GM12878 (cell line): Measurements from ENCODE around the gene ACVR1B. TPM values are rescaled to one million over a fixed set of nuclear protein-coding genes. Genes with fewer than 3 reads are reported as not detected.

ENCODE experiments used
- ATAC-seq: fragments of 200-7000 bp; cut with Tn5 transposase; 3 replicates; pipeline ENCODE4 v1.9.1; 2020; ENCODE audit warnings: mild to moderate bottlenecking, moderate library complexity
- BruUV-seq: library from RNA; stranded (reverse); fragments of 400-500 nt; replicated peaks from 2 replicates; lab custom pipeline; 2021; lab: Mats Ljungman, UMichigan
- CTCF ChIA-PET: fragments of 300-600 bp; sonication (Branson Sonifier 250); formaldehyde crosslinking; extraction: SDS; loops from one replicate; lab custom pipeline; 2021; ENCODE audit warnings: inconsistent platforms; lab: Yijun Ruan, JAX
- POLR2A ChIA-PET: fragments of 350-600 bp; formaldehyde crosslinking; extraction: SDS; loops from one replicate; lab custom pipeline; 2021; ENCODE audit warnings: inconsistent platforms; lab: Charles Lee
- RAD21 ChIA-PET: fragments of 300-600 bp; sonication (Branson Sonifier 250); formaldehyde crosslinking; loops from one replicate; lab custom pipeline; 2023; ENCODE audit warnings: antibody characterized with exemption; ENCODE audit not compliant: unreplicated experiment; lab: Charles Lee
- SMC1A ChIA-PET: fragments of 300-600 bp; sonication (Branson Sonifier 250); formaldehyde crosslinking; loops from one replicate; lab custom pipeline; 2023; ENCODE audit not compliant: unreplicated experiment, uncharacterized antibody; lab: Charles Lee
- DNase-seq: peaks from one replicate; pipeline ENCODE4 v3.0.0-alpha.2; 2011; ENCODE audit warnings: low read depth, low spot score
- FAIRE-seq: peaks from 3 replicates; lab custom pipeline; 2011; peaks lifted over from hg19 to GRCh38; lab: Jason Lieb, UNC
- H2AFZ ChIP-seq: 2 replicates; pipeline ENCODE4 v1.6.0; 2011; ENCODE audit warnings: low read depth, low read length, control low read depth; ENCODE audit not compliant: control insufficient read depth
- H3K27ac ChIP-seq: 2 replicates; pipeline ENCODE4 v1.5.1; 2011; ENCODE audit warnings: control low read depth; ENCODE audit not compliant: control insufficient read depth, insufficient read depth
- H3K27me3 ChIP-seq, 2 experiments: replicated peaks in 1 of 2; 2 replicates each; pipeline versions ENCODE4 v1.6.0 to v1.6.1; 2011; ENCODE audit warnings: low read length in 1 of 2; ENCODE audit not compliant: control insufficient read depth in 2 of 2, insufficient read depth in 2 of 2
- H3K36me3 ChIP-seq, 2 experiments: 2 replicates each; pipeline ENCODE4 v1.5.1; 2011; ENCODE audit warnings: low read length in 1 of 2; ENCODE audit not compliant: control insufficient read depth in 2 of 2, insufficient read depth in 2 of 2
- H3K4me1 ChIP-seq: 2 replicates; pipeline ENCODE4 v1.6.1; 2011; ENCODE audit warnings: mild to moderate bottlenecking, low read length, moderate library complexity, mixed read lengths; ENCODE audit not compliant: control insufficient read depth, insufficient read depth
- H3K4me2 ChIP-seq: 2 replicates; pipeline ENCODE4 v1.6.0; 2011; ENCODE audit warnings: control low read depth; ENCODE audit not compliant: control insufficient read depth, insufficient read depth
- H3K4me3 ChIP-seq: fragments of 200-600 bp; sonication (generic); 2 replicates; pipeline ENCODE4 v1.5.1; 2016
- H3K79me2 ChIP-seq: 2 replicates; pipeline ENCODE4 v1.6.0; 2011; ENCODE audit warnings: low read length; ENCODE audit not compliant: control insufficient read depth, insufficient read depth
- H3K9ac ChIP-seq: 2 replicates; pipeline ENCODE4 v1.8.0; 2011; ENCODE audit warnings: low read length, control low read depth, mixed read lengths; ENCODE audit not compliant: control insufficient read depth, insufficient read depth
- H3K9me3 ChIP-seq: replicated peaks from 3 replicates; pipeline ENCODE4 v1.5.1; 2011; ENCODE audit warnings: mild to moderate bottlenecking, low read length; ENCODE audit not compliant: control insufficient read depth, insufficient read depth
- H4K20me1 ChIP-seq: 2 replicates; pipeline ENCODE4 v1.6.0; 2011; ENCODE audit not compliant: control insufficient read depth, insufficient read depth
- BCL3 ChIP-seq: IDR thresholded peaks from 2 replicates; pipeline ENCODE4 v1.6.1; 2011; ENCODE audit warnings: borderline replicate concordance, low read depth, mild to moderate bottlenecking, moderate library complexity, low read length; ENCODE audit not compliant: insufficient read depth, poor library complexity, severe bottlenecking
- MLLT1 ChIP-seq: fragments of 450-650 bp; IDR thresholded peaks from 2 replicates; pipeline ENCODE4 v1.6.1; 2016; ENCODE audit warnings: mild to moderate bottlenecking
- WGBS: methylation state at CpG from one replicate; pipeline ENCODE4 v1.1.6; 2016; ENCODE audit warnings: low lambda C conversion rate; ENCODE audit not compliant: insufficient replicate concordance, insufficient coverage; ENCODE audit errors: missing lambda C conversion rate; 5-methylcytosine and 5-hydroxymethylcytosine counted together
- in situ Hi-C: fragments of 300-500 bp; cut with MboI; formaldehyde crosslinking; loops from 9 replicates; pipeline ENCODE4 v1.14.3; 2018; ENCODE audit warnings: mixed read lengths
- intact Hi-C: fragments of 100-400 bp; cut with micrococcal nuclease; formaldehyde crosslinking; loops from one replicate; pipeline ENCODE4 v1.14.2; 2022; ENCODE audit not compliant: unreplicated experiment
- polyA plus RNA-seq, 11 experiments: library from polyadenylated mRNA; depleted of rRNA in 4 of 11; unstranded in 6 of 11; stranded (reverse) in 5 of 11; fragments of >200 nt; fragmentation: Nextera tagmentation in 4 of 11; fragmentation: Illumina TruSeq in 1 of 11; extraction: Ambion mirVana in 4 of 11; extraction: Trizol in 1 of 11; gene quantifications; 1 replicate in 1 of 11; 2 replicates in 10 of 11; pipeline versions ENCODE4 v1.2.1 to v1.2.3, GENCODE V29; 2011 to 2016; ENCODE audit warnings: inconsistent platforms in 2 of 11, missing spikeins in 2 of 11, low read depth in 1 of 11
- total RNA-seq, 4 experiments: library from RNA; depleted of rRNA in 3 of 4; stranded (reverse); fragments of >200 nt in 3 of 4; fragmentation: Illumina TruSeq in 1 of 4; extraction: Trizol in 1 of 4; gene quantifications; 2 replicates each; pipeline versions ENCODE4 v1.2.1 to v1.2.3, GENCODE V29; 2013 to 2021

Gene ACVR1B
- total and polyA plus RNA-seq, 10 of the 15 experiments (the other 5 are each of a cell fraction or from before 2014, with no cell fraction given) = 0.02 to 0.69 (median 0.16) TPM; not detected in 2

GRCh38 chr12:52043386-52044212 is 92.1 kb downstream of the ACVR1B start:
- ChIA-PET RAD21 (interaction anchor here (0.8 to 1.3 kb wide), 3 partner anchors 11 to 39 kb away, joined by 4 to 5 read pairs (median 4); no protein-coding TSS in a partner anchor), CTCF (interaction anchor here (0.9 to 6.8 kb wide), 6 partner anchors 11 to 72 kb away, joined by 3 to 61 read pairs (median 8); partner anchors contain the start of gene ATG101), POLR2A (interaction anchor here (0.6 to 2.3 kb wide), 5 partner anchors 8 to 963 kb away, joined by 3 to 7 read pairs (median 3); partner anchors contain the start of gene EIF4B), SMC1A (interaction anchor here (0.9 to 1.2 kb wide), 4 partner anchors 12 to 25 kb away, joined by 3 to 5 read pairs (median 4); no protein-coding TSS in a partner anchor)
- Histone ChIP-seq H3K27me3 (no peaks in the 10 kb centered on the region), H3K36me3 (no peaks in the 10 kb centered on the region), H3K4me3 (no peak overlapping the region), H3K9me3 (no peaks in the 10 kb centered on the region), H3K4me2 (no peak overlapping the region), H3K4me1 (peaks cover 15% of the 10 kb centered on the region), H3K27ac (no peak overlapping the region), H4K20me1 (no peaks in the 10 kb centered on the region), H3K79me2 (no peaks in the 10 kb centered on the region), H2AFZ (no peak overlapping the region), H3K9ac (no peak overlapping the region)
- ATAC-seq = no peak
- TF ChIP-seq BCL3 (no peak), MLLT1 (no peak)
- intact Hi-C loops = no loop called here
- in situ Hi-C loops = no loop called here
- BruUV-seq = no TSS peak
- 40% methylated on average over 19 of the region's 21 CpGs for WGBS
- DNase-seq = no peak
- no peak for FAIRE-seq
